OCI-LY7 (cell line): ENCODE data around the gene JAZF1. TPM values are rescaled to one million over a fixed set of nuclear protein-coding genes. Genes with fewer than 3 reads are reported as not detected.

Experiments
- BruUV-seq: library from RNA; stranded (reverse); fragments of 400-500 nt; replicated peaks from 2 replicates; lab custom pipeline; 2021; lab: Mats Ljungman, UMichigan
- CTCF ChIA-PET: fragments of 300-600 bp; sonication (Branson Sonifier 250); formaldehyde crosslinking; loops from one replicate; lab custom pipeline; 2022; ENCODE audit warnings: antibody characterized with exemption; ENCODE audit not compliant: unreplicated experiment; lab: Charles Lee
- POLR2A ChIA-PET: fragments of 300-600 bp; sonication (Branson Sonifier 250); formaldehyde crosslinking; loops from one replicate; lab custom pipeline; 2022; ENCODE audit warnings: antibody characterized with exemption; lab: Charles Lee
- DNase-seq: peaks from one replicate; pipeline ENCODE4 v3.0.0-alpha.2; 2015; ENCODE audit warnings: low spot score
- H2AFZ ChIP-seq: fragments of 200-600 bp; sonication (generic), shearing (Covaris generic); 2 replicates; pipeline ENCODE4 v1.6.1; 2014; ENCODE audit warnings: mild to moderate bottlenecking, antibody characterized with exemption, low read length, moderate library complexity
- H3K27ac ChIP-seq: fragments of 200-600 bp; sonication (generic); 2 replicates; pipeline ENCODE4 v1.5.1; 2014; ENCODE audit warnings: mixed run types, low read depth, mild to moderate bottlenecking, moderate library complexity, low read length, inconsistent platforms; ENCODE audit not compliant: poor library complexity, severe bottlenecking
- H3K36me3 ChIP-seq: fragments of 200-600 bp; sonication (generic); 2 replicates; pipeline ENCODE4 v1.6.1; 2014; ENCODE audit warnings: mild to moderate bottlenecking, antibody characterized with exemption, low read length, moderate library complexity, mixed read lengths; ENCODE audit not compliant: insufficient read depth
- H3K4me1 ChIP-seq: fragments of 200-600 bp; sonication (generic); 2 replicates; pipeline ENCODE4 v1.5.1; 2014; ENCODE audit warnings: mild to moderate bottlenecking, low read length; ENCODE audit not compliant: insufficient read depth, poor library complexity, severe bottlenecking
- H3K4me2 ChIP-seq: fragments of 200-600 bp; sonication (generic); 2 replicates; pipeline ENCODE4 v1.6.1; 2014; ENCODE audit warnings: mild to moderate bottlenecking, low read length
- H3K4me3 ChIP-seq: fragments of 200-600 bp; sonication (generic); 2 replicates; pipeline ENCODE4 v1.5.1; 2014; ENCODE audit warnings: mild to moderate bottlenecking, low read depth, low read length; ENCODE audit not compliant: poor library complexity, severe bottlenecking
- H3K79me2 ChIP-seq: fragments of 200-600 bp; sonication (generic); 2 replicates; pipeline ENCODE4 v1.6.1; 2016; ENCODE audit warnings: low read depth, mild to moderate bottlenecking, low read length, moderate library complexity, mixed read lengths; ENCODE audit not compliant: insufficient read depth
- H3K9me2 ChIP-seq: fragments of 200-600 bp; sonication (generic); 2 replicates; pipeline ENCODE4 v1.6.1; 2016; ENCODE audit warnings: mild to moderate bottlenecking, low read length, mixed read lengths; ENCODE audit not compliant: insufficient read depth
- H3K9me3 ChIP-seq: fragments of 200-600 bp; sonication (generic); 2 replicates; pipeline ENCODE4 v1.6.1; 2014; ENCODE audit warnings: mild to moderate bottlenecking, mixed run types, low read length, mixed read lengths
- H4K20me1 ChIP-seq: fragments of 200-600 bp; sonication (generic); 2 replicates; pipeline ENCODE4 v1.6.1; 2014; ENCODE audit warnings: mild to moderate bottlenecking, antibody characterized with exemption, low read length, moderate library complexity, mixed read lengths; ENCODE audit not compliant: insufficient read depth
- EZH2phosphoT487 ChIP-seq: fragments of 200-600 bp; sonication (generic); IDR thresholded peaks from 2 replicates; pipeline ENCODE4 v1.6.1; 2018; ENCODE audit warnings: low read depth, borderline replicate concordance, mild to moderate bottlenecking, mixed run types, antibody characterized with exemption, low read length, moderate library complexity, mixed read lengths
- intact Hi-C: fragments of 100-400 bp; cut with micrococcal nuclease; formaldehyde crosslinking; loops from one replicate; pipeline ENCODE4 v1.10.0; 2022; ENCODE audit not compliant: unreplicated experiment
- total RNA-seq, 2 experiments: library from RNA; depleted of rRNA in 1 of 2; stranded (reverse); fragments of >200 nt in 1 of 2; shearing (Covaris generic) in 1 of 2; gene quantifications; 2 replicates each; pipeline ENCODE4 v1.2.3, GENCODE V29; 2014 to 2022
- TF ChIP-seq, protein P1 (sequence below): fragments of 200-600 bp; sonication (generic); conservative IDR thresholded peaks from 2 replicates; pipeline ENCODE4 v1.5.1; 2014; ENCODE audit warnings: mild to moderate bottlenecking, antibody characterized with exemption, low read length, moderate library complexity, mixed read lengths

The JAZF1 gene
- total RNA-seq, 2 experiments from 2014 or later: 6.3 to 25.0 TPM

DNA sequence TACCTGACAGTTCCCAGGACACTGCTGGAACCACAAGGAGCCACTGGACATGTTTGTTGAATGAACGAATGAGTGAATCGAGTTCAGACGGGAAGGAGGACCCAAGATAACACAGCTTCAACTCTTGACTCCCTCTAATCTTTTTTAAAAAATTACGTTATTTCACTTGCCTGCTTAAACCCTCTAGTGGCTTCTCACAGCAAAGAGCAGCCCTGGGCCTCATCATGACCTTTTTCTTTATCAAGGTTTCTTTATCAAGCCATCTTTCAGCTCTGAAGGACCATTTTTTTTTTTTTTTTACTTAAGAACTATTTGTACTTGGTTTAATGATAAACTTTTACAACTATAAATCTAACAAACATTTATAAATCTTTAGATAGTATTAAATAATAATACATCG lies 330.1 kb downstream of the JAZF1 start:
- CTCF ChIA-PET: no interaction called here
- intact Hi-C loops: no loop called here
- no peak overlapping the region for H2AFZ ChIP-seq
- no peak for DNase-seq
- H4K20me1 ChIP-seq: no peaks in the 10 kb centered on the region
- no peak for TF ChIP-seq EZH2phosphoT487
- TF ChIP-seq, protein P1, sequence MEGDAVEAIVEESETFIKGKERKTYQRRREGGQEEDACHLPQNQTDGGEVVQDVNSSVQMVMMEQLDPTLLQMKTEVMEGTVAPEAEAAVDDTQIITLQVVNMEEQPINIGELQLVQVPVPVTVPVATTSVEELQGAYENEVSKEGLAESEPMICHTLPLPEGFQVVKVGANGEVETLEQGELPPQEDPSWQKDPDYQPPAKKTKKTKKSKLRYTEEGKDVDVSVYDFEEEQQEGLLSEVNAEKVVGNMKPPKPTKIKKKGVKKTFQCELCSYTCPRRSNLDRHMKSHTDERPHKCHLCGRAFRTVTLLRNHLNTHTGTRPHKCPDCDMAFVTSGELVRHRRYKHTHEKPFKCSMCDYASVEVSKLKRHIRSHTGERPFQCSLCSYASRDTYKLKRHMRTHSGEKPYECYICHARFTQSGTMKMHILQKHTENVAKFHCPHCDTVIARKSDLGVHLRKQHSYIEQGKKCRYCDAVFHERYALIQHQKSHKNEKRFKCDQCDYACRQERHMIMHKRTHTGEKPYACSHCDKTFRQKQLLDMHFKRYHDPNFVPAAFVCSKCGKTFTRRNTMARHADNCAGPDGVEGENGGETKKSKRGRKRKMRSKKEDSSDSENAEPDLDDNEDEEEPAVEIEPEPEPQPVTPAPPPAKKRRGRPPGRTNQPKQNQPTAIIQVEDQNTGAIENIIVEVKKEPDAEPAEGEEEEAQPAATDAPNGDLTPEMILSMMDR: no peak
- H3K4me2 ChIP-seq: no peak overlapping the region
- no peak overlapping the region for H3K4me3 ChIP-seq
- no peaks in the 10 kb centered on the region for H3K9me2 ChIP-seq
- no peaks in the 10 kb centered on the region; the same call in 1 of the 2 replicates for H3K36me3 ChIP-seq
- POLR2A ChIA-PET: interaction anchor here (0.6 kb wide), 1 partner anchor 340 kb away, joined by 8 read pairs; no protein-coding TSS in a partner anchor
- no peak overlapping the region for H3K27ac ChIP-seq
- no peaks in the 10 kb centered on the region for H3K79me2 ChIP-seq
- H3K9me3 ChIP-seq: no peaks in the 10 kb centered on the region
- BruUV-seq: no TSS peak
- no peaks in the 10 kb centered on the region for H3K4me1 ChIP-seq

GRCh38 chr7:27846388-27846787 lies 334.2 kb downstream of the JAZF1 start:
- intact Hi-C loops: no loop called here
- H3K9me2 ChIP-seq: no peaks in the 10 kb centered on the region
- H3K9me3 ChIP-seq: no peaks in the 10 kb centered on the region
- no peaks in the 10 kb centered on the region for H3K36me3 ChIP-seq
- BruUV-seq: no TSS peak
- no peak overlapping the region for H2AFZ ChIP-seq
- TF ChIP-seq, protein P1: no peak
- no peak for TF ChIP-seq EZH2phosphoT487
- no peak overlapping the region for H3K4me2 ChIP-seq
- H3K79me2 ChIP-seq: no peaks in the 10 kb centered on the region
- ChIA-PET POLR2A (interaction anchor here (0.7 to 1.0 kb wide), 2 partner anchors 50 to 95 kb away, joined by 3 to 4 read pairs; no protein-coding TSS in a partner anchor), CTCF (no interaction called here)
- H3K27ac ChIP-seq: no peak overlapping the region
- no peak for DNase-seq
- no peaks in the 10 kb centered on the region for H3K4me1 ChIP-seq
- no peaks in the 10 kb centered on the region for H4K20me1 ChIP-seq
- H3K4me3 ChIP-seq: no peak overlapping the region

GRCh38 chr7:27843584-27844305 lies 336.9 kb downstream of the JAZF1 start:
- no TSS peak for BruUV-seq
- ChIA-PET POLR2A (interaction anchor here (0.6 to 1.4 kb wide), 3 partner anchors 25 to 277 kb away, joined by 3 to 4 read pairs (median 3); no protein-coding TSS in a partner anchor), CTCF (no interaction called here)

More at GRCh38 chr7:27843584-27844305, 336.9 kb downstream of the JAZF1 start:
- Histone ChIP-seq H3K9me2 (no peaks in the 10 kb centered on the region), H3K79me2 (no peaks in the 10 kb centered on the region), H3K4me2 (no peak overlapping the region), H2AFZ (no peak overlapping the region), H3K4me1 (no peaks in the 10 kb centered on the region), H3K4me3 (no peak overlapping the region), H3K36me3 (peaks cover 7% of the 10 kb centered on the region; the same call in 1 of the 2 replicates), H4K20me1 (no peaks in the 10 kb centered on the region), H3K27ac (no peak overlapping the region), H3K9me3 (no peaks in the 10 kb centered on the region)
- intact Hi-C loops: no loop called here
- no peak for DNase-seq
- TF ChIP-seq, protein P1: no peak
- TF ChIP-seq EZH2phosphoT487: no peak
